Measurements from ENCODE around the gene TSPAN2. TPM values are rescaled to one million over a fixed set of nuclear protein-coding genes. Genes with fewer than 3 reads are reported as not detected.
A peak's percentile ranks its signal among the peaks of the same experiment; 100 is the strongest.

TSPAN2 gene
- total and polyA plus RNA-seq, 10 donors, result 0.59 to 14.7 (median 4.8) TPM

DNA sequence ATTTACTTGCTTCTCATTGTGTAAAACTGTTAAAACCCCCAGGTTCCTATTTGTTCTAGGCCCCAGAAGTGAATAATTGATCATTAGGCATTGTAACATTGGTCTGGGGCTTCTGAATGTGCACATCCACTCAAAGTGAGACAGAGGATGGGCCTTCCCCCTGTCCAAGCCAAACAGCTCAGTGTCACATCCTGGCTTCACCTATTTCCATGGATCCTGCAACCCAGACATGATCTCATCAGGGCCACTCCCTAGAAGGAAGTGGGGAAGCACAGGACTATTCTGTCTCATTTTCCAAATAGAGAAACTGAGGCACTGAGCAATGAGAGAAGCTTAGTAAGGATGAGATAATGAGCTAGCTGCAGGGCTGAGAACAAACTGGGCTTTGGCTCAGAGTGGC, 47.4 kb upstream of the TSPAN2 start:
- Histone ChIP-seq H3K27me3 (replicated peaks in 1 of 7) (peaks cover 0 to 24% (median 0%) of the 10 kb centered on the region in 7 donors), H3K4me1 (peaks cover 0 to 8% (median 5%) of the 10 kb centered on the region in 6 donors), H3K4me3 (no peak overlapping the region), H3K27ac (no peak overlapping the region), H3K36me3 (no peaks in the 10 kb centered on the region), H3K9me3 (no peaks in the 10 kb centered on the region)
- intact Hi-C loops (cut with DNase I; ENCODE audit: low total_unique reads), result loop anchor here (5.0 kb wide), 1 partner anchor 461 kb away; no protein-coding TSS in a partner anchor
- no peak for TF ChIP-seq POLR2AphosphoS5 (IDR thresholded peaks at IDR 0.05)
- TF ChIP-seq, protein P1, sequence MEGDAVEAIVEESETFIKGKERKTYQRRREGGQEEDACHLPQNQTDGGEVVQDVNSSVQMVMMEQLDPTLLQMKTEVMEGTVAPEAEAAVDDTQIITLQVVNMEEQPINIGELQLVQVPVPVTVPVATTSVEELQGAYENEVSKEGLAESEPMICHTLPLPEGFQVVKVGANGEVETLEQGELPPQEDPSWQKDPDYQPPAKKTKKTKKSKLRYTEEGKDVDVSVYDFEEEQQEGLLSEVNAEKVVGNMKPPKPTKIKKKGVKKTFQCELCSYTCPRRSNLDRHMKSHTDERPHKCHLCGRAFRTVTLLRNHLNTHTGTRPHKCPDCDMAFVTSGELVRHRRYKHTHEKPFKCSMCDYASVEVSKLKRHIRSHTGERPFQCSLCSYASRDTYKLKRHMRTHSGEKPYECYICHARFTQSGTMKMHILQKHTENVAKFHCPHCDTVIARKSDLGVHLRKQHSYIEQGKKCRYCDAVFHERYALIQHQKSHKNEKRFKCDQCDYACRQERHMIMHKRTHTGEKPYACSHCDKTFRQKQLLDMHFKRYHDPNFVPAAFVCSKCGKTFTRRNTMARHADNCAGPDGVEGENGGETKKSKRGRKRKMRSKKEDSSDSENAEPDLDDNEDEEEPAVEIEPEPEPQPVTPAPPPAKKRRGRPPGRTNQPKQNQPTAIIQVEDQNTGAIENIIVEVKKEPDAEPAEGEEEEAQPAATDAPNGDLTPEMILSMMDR (IDR thresholded peaks at IDR 0.05 in 8 of 11, conservative IDR thresholded peaks at IDR 0.05 in 3 of 11), result no peak
- no peak for TF ChIP-seq POLR2A (IDR thresholded peaks at IDR 0.05)
- no peak for DNase-seq

DNA sequence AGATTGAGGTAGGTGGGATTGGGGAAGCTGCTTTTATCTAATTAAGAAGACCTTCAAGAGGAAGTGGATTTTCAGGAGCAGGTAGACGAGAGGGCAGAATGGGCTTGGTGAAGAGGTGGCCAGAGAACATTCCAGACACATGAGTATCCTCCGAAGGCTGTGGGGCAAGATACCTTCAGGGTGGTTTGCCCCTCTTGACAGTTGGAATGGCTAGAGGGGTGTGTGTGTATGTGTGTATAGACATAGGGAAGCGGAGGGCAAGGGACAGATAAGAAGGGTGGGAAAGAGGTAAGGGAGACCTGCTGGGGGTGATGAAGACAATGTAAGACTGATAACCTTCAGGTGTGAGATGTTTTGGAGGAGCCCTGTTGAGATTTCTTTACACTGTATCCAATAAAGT, 46.8 kb upstream of the TSPAN2 start:
- Histone ChIP-seq H3K36me3 (no peaks in the 10 kb centered on the region), H3K4me1 (peaks cover 0 to 8% (median 5%) of the 10 kb centered on the region in 6 donors), H3K27ac (no peak overlapping the region), H3K9me3 (no peaks in the 10 kb centered on the region), H3K27me3 (replicated peaks in 1 of 7) (peaks cover 0 to 22% (median 0%) of the 10 kb centered on the region in 7 donors), H3K4me3 (no peak overlapping the region)
- DNase-seq, result no peak
- 64 to 94% (median 78%) methylated on average over 3 of the region's 3 CpGs for WGBS, 5 donors
- intact Hi-C loops (cut with DNase I; ENCODE audit: low total_unique reads), result loop anchor here (5.0 kb wide), 1 partner anchor 461 kb away; no protein-coding TSS in a partner anchor
- TF ChIP-seq, protein P1 (IDR thresholded peaks at IDR 0.05 in 8 of 11, conservative IDR thresholded peaks at IDR 0.05 in 3 of 11), result no peak
- TF ChIP-seq POLR2AphosphoS5 (IDR thresholded peaks at IDR 0.05), result no peak
- TF ChIP-seq POLR2A (IDR thresholded peaks at IDR 0.05), result no peak

DNA sequence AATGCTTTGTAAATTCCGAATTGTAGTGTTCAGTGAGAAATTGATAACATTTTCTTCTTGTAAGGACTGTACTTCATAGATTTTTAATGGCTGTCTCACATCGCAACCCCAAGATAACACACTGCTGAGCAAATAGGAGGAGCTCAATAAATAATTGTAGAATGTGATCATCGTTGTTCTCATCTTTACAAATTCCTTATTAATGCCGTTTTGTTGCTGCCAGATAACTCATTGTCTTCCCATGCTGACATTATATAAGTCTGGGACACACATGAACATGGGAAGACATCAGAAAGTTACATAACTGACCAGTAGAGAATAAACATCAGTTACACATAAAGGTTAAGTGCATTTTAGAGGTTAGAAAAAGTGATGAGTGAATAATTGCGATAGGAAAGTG, 46.4 kb upstream of the TSPAN2 start:
- Histone ChIP-seq H3K4me3 (no peak overlapping the region), H3K36me3 (no peaks in the 10 kb centered on the region), H3K27ac (no peak overlapping the region), H3K27me3 (replicated peaks in 1 of 7) (peaks cover 0 to 18% (median 0%) of the 10 kb centered on the region in 7 donors), H3K9me3 (no peaks in the 10 kb centered on the region), H3K4me1 (peaks cover 0 to 8% (median 5%) of the 10 kb centered on the region in 6 donors)
- TF ChIP-seq POLR2AphosphoS5 (IDR thresholded peaks at IDR 0.05) (no peak), POLR2A (IDR thresholded peaks at IDR 0.05) (no peak)
- TF ChIP-seq, protein P1 (IDR thresholded peaks at IDR 0.05 in 8 of 11, conservative IDR thresholded peaks at IDR 0.05 in 3 of 11), result no peak
- intact Hi-C loops (cut with DNase I; ENCODE audit: low total_unique reads), result loop anchor here (5.0 kb wide), 1 partner anchor 462 kb away; no protein-coding TSS in a partner anchor
- 82 to 94% (median 87%) methylated on average over 5 of the region's 5 CpGs for WGBS, 5 donors
- no peak for DNase-seq

DNA sequence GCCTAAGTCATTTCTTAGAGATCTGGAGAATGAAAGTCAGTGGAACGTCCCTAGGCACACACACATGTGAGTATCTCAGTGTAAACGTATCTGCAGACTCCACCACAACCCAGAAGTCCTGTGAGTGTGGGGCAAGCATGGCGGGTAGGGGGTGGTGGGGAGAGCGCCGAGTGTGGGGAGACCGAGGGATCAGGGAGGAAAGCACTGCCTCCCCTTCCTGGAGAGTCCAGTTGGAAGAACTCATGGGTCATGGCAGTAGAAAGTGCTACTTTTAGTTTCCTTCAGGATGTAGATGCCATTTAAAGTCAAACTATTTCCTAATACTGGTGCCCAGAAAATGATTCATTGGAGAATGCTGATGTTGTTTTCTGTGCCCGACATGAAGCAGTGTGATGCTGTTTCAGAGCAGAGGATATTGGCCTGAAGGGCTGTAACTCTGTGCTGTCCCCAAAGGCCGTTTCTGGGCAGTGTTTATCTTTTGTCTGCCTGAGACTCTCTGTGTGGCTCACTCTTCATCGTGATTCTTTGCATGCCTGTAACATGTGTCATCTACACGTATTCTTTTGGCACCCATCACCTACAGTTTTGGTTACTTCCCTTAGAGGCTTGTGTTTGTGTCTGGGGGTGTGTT, 45.7 kb upstream of the TSPAN2 start:
- Histone ChIP-seq H3K27me3 (replicated peaks in 1 of 7) (peaks cover 0 to 16% (median 0%) of the 10 kb centered on the region in 7 donors), H3K4me1 (peaks cover 0 to 8% (median 5%) of the 10 kb centered on the region in 6 donors), H3K27ac (peak overlapping the region in 2 of 8 donors; percentile 26 to 39), H3K9me3 (no peaks in the 10 kb centered on the region), H3K36me3 (no peaks in the 10 kb centered on the region), H3K4me3 (no peak overlapping the region)
- DNase-seq, result no peak
- 68 to 79% (median 72%) methylated on average over 10 of the region's 10 CpGs for WGBS, 5 donors
- no peak for TF ChIP-seq POLR2A (IDR thresholded peaks at IDR 0.05)
- no peak for TF ChIP-seq POLR2AphosphoS5 (IDR thresholded peaks at IDR 0.05)
- TF ChIP-seq, protein P1 (IDR thresholded peaks at IDR 0.05 in 8 of 11, conservative IDR thresholded peaks at IDR 0.05 in 3 of 11), result no peak
- intact Hi-C loops (cut with DNase I; ENCODE audit: low total_unique reads), result loop anchor here (5.0 kb wide), 1 partner anchor 462 kb away; no protein-coding TSS in a partner anchor
